Small intestine (tissue), 7 donors: ENCODE measurements around the gene ZNF804B. TPM values are rescaled to one million over a fixed set of nuclear protein-coding genes. Genes with fewer than 3 reads are reported as not detected.
"Not testable (repeated sequence)": the region's sequence is repeated elsewhere in the genome, so short reads cannot be mapped to it uniquely, and the experiment has no call there.

Experiments used
- DNase-seq, 2 donors: peaks; one replicate each; pipeline versions ENCODE4 v3.0.0 to v3.0.0-alpha.2; 2013
- FAIRE-seq: peaks from 2 replicates; lab custom pipeline; 2012; peaks lifted over from hg19 to GRCh38; lab: Jason Lieb, UNC
- H3K27ac ChIP-seq, 3 donors: one replicate each; pipeline ENCODE4 v1.5.1; 2013; ENCODE audit warnings: low read length in 2 of 3, mild to moderate bottlenecking in 2 of 3, control low read depth in 1 of 3, inconsistent platforms in 1 of 3, low read depth in 1 of 3, moderate library complexity in 1 of 3
- H3K27me3 ChIP-seq, 3 donors: one replicate each; pipeline ENCODE4 v1.6.1; 2013; ENCODE audit warnings: low read length in 3 of 3, inconsistent platforms in 1 of 3; ENCODE audit not compliant: control insufficient read depth in 3 of 3, insufficient read depth in 3 of 3
- H3K36me3 ChIP-seq, 3 donors: one replicate each; pipeline ENCODE4 v1.6.1; 2013; ENCODE audit warnings: low read length in 3 of 3, inconsistent platforms in 1 of 3, low read depth in 1 of 3, mild to moderate bottlenecking in 1 of 3, moderate library complexity in 1 of 3; ENCODE audit not compliant: control insufficient read depth in 3 of 3, insufficient read depth in 2 of 3
- H3K4me1 ChIP-seq, 3 donors: one replicate each; pipeline ENCODE4 v1.6.1; 2013; ENCODE audit warnings: low read length in 2 of 3, inconsistent platforms in 1 of 3, low read depth in 1 of 3, mild to moderate bottlenecking in 1 of 3, moderate library complexity in 1 of 3; ENCODE audit not compliant: control insufficient read depth in 3 of 3, insufficient read depth in 2 of 3
- H3K4me3 ChIP-seq, 3 donors: one replicate each; pipeline ENCODE4 v1.5.1; 2013; ENCODE audit warnings: low read length in 3 of 3, control low read depth in 1 of 3, inconsistent platforms in 1 of 3, low read depth in 1 of 3, mild to moderate bottlenecking in 1 of 3, moderate library complexity in 1 of 3
- H3K9me3 ChIP-seq, 2 donors: one replicate each; pipeline ENCODE4 v1.6.1; 2013; ENCODE audit warnings: low read depth in 1 of 2, low read length in 1 of 2; ENCODE audit not compliant: control insufficient read depth in 2 of 2, insufficient read depth in 1 of 2
- WGBS, 3 donors: extraction: QIAGEN DNeasy Blood & Tissue Kit; methylation state at CpG; one replicate each; pipeline ENCODE4 v1.1.7; 2013; 5-methylcytosine and 5-hydroxymethylcytosine counted together
- polyA plus RNA-seq, 4 donors: library from polyadenylated mRNA; stranded (reverse) in 3 of 4; unstranded in 1 of 4; fragments of 200-250 nt in 3 of 4; fragments of 120-200 nt in 1 of 4; gene quantifications; one replicate each; pipeline versions ENCODE4 v1.2.1 to v1.2.3, GENCODE V29; 2013
- donor health status: healthy with polysubstance abuse.
- donor health status: control.
- donor health status: control.
- donor health status: Bipolar disorder and iron deficiency.
- donor health status: healthy.

ZNF804B gene
- polyA plus RNA-seq, 4 donors: 0.03 to 0.12 TPM; not detected in 2

GRCh38 chr7:89145801-89146200 lies 386.3 kb downstream of the ZNF804B start:
- no peaks in the 10 kb centered on the region for H3K9me3 ChIP-seq
- H3K4me3 ChIP-seq: no peak overlapping the region
- H3K27me3 ChIP-seq: no peaks in the 10 kb centered on the region
- H3K27ac ChIP-seq: no peak overlapping the region
- no peaks in the 10 kb centered on the region for H3K4me1 ChIP-seq
- DNase-seq (no peak), FAIRE-seq (no peak)
- H3K36me3 ChIP-seq: no peaks in the 10 kb centered on the region

GRCh38 chr7:89160107-89160506 lies 400.6 kb downstream of the ZNF804B start:
- no peaks in the 10 kb centered on the region for H3K36me3 ChIP-seq
- no peaks in the 10 kb centered on the region for H3K27me3 ChIP-seq
- no peak overlapping the region for H3K27ac ChIP-seq
- H3K4me3 ChIP-seq: no peak overlapping the region
- FAIRE-seq (no peak), DNase-seq (no peak)
- no peaks in the 10 kb centered on the region for H3K4me1 ChIP-seq
- H3K9me3 ChIP-seq: peaks cover 0 to 2% of the 10 kb centered on the region in 2 donors
- 90 to 92% (median 91%) methylated on average over 2 of the region's 2 CpGs for WGBS, 3 donors

- Histone ChIP-seq H3K4me3 (no peak overlapping the region), H3K27me3 (no peaks in the 10 kb centered on the region), H3K27ac (no peak overlapping the region), H3K9me3 (peaks cover 0 to 2% of the 10 kb centered on the region in 2 donors), H3K36me3 (no peaks in the 10 kb centered on the region), H3K4me1 (no peaks in the 10 kb centered on the region)
- FAIRE-seq: no peak
- no peak for DNase-seq
- 72 to 87% (median 77%) methylated on average over 3 of the region's 3 CpGs for WGBS, 3 donors
Observed at GRCh38 chr7:89165421-89165820, 405.9 kb downstream of the ZNF804B start.

GRCh38 chr7:89170628-89171027 lies 411.1 kb downstream of the ZNF804B start:
- H3K27ac ChIP-seq: no peak overlapping the region
- no peak overlapping the region for H3K4me3 ChIP-seq
- H3K27me3 ChIP-seq: no peaks in the 10 kb centered on the region
- 52 to 68% (median 63%) methylated on average over 1 of the region's 1 CpG for WGBS, 3 donors
- H3K4me1 ChIP-seq: no peaks in the 10 kb centered on the region
- no peaks in the 10 kb centered on the region for H3K9me3 ChIP-seq
- no peaks in the 10 kb centered on the region for H3K36me3 ChIP-seq
- DNase-seq: no peak
- FAIRE-seq: no peak

GRCh38 chr7:89182116-89182515 lies 422.6 kb downstream of the ZNF804B start:
- no peak for FAIRE-seq
- WGBS, 3 donors: 91 to 97% (median 94%) methylated on average over 2 of the region's 2 CpGs
- peaks cover 2 to 3% of the 10 kb centered on the region in 2 donors for H3K9me3 ChIP-seq

GRCh38 chr7:89183712-89184111 lies 424.2 kb downstream of the ZNF804B start:
- 67 to 83% (median 72%) methylated on average over 5 of the region's 5 CpGs for WGBS, 3 donors
- no peak for FAIRE-seq

More at GRCh38 chr7:89182116-89182515, 422.6 kb downstream of the ZNF804B start:
- no peak overlapping the region for H3K4me3 ChIP-seq
- H3K36me3 ChIP-seq: no peaks in the 10 kb centered on the region
- no peak for DNase-seq
- no peaks in the 10 kb centered on the region for H3K27me3 ChIP-seq
- no peak overlapping the region for H3K27ac ChIP-seq
- H3K4me1 ChIP-seq: no peaks in the 10 kb centered on the region

GRCh38 chr7:89200758-89201157 lies 441.3 kb downstream of the ZNF804B start:
- no peaks in the 10 kb centered on the region for H3K36me3 ChIP-seq

More at GRCh38 chr7:89183712-89184111, 424.2 kb downstream of the ZNF804B start:
- no peak overlapping the region for H3K4me3 ChIP-seq
- no peak overlapping the region for H3K27ac ChIP-seq
- H3K27me3 ChIP-seq: no peaks in the 10 kb centered on the region
- H3K4me1 ChIP-seq: no peaks in the 10 kb centered on the region
- H3K9me3 ChIP-seq: peaks cover 2 to 3% of the 10 kb centered on the region in 2 donors
- DNase-seq: no peak
- H3K36me3 ChIP-seq: no peaks in the 10 kb centered on the region

GRCh38 chr7:89223900-89224395 lies 464.4 kb downstream of the ZNF804B start:
- Histone ChIP-seq H3K27me3 (no peaks in the 10 kb centered on the region), H3K36me3 (no peaks in the 10 kb centered on the region), H3K4me3 (no peak overlapping the region), H3K4me1 (no peaks in the 10 kb centered on the region), H3K27ac (no peak overlapping the region), H3K9me3 (no peaks in the 10 kb centered on the region)
- 38 to 54% (median 48%) methylated on average over 2 of the region's 2 CpGs for WGBS, 3 donors
- DNase-seq (no peak), FAIRE-seq (no peak)

More at GRCh38 chr7:89200758-89201157, 441.3 kb downstream of the ZNF804B start:
- WGBS, 3 donors: 59 to 80% (median 69%) methylated on average over 2 of the region's 2 CpGs
- no peak overlapping the region for H3K4me3 ChIP-seq
- no peak overlapping the region for H3K27ac ChIP-seq
- no peaks in the 10 kb centered on the region for H3K9me3 ChIP-seq
- H3K27me3 ChIP-seq: no peaks in the 10 kb centered on the region
- H3K4me1 ChIP-seq: no peaks in the 10 kb centered on the region
- FAIRE-seq (no peak), DNase-seq (no peak)

- 91 to 94% (median 93%) methylated on average over 19 to 31 of the region's 31 CpGs for WGBS, 3 donors
- not testable (repeated sequence) for H3K36me3 ChIP-seq
Observed at GRCh38 chr7:89228688-89229171, 469.2 kb downstream of the ZNF804B start.

More at GRCh38 chr7:89228688-89229171, 469.2 kb downstream of the ZNF804B start:
- not testable (repeated sequence) for H3K27ac ChIP-seq, H3K9me3 ChIP-seq, FAIRE-seq, H3K4me1 ChIP-seq, H3K27me3 ChIP-seq, H3K4me3 ChIP-seq, DNase-seq
